K562 (cell line): ENCODE measurements around the gene HIPK2.

Experiments used
- CTCF ChIP-seq, 3 experiments: IDR thresholded peaks in 2 of 3; conservative IDR thresholded peaks in 1 of 3; 2 replicates each; pipeline ENCODE4 v1.5.1; 2011 to 2012; ENCODE audit warnings: low read length in 3 of 3, mild to moderate bottlenecking in 3 of 3, control low read depth in 2 of 3, improper control_type of control experiment in 1 of 3, inconsistent platforms in 1 of 3, low read depth in 1 of 3, mixed read lengths in 1 of 3, moderate library complexity in 1 of 3; ENCODE audit not compliant: insufficient read depth in 2 of 3
- ETV6 ChIP-seq, 3 experiments: fragments of 150-350 bp in 1 of 3; sonication (generic) in 1 of 3; formaldehyde crosslinking in 1 of 3; IDR thresholded peaks; 2 replicates each; pipeline versions ENCODE4 v1.6.1 to v1.8.0; 2014 to 2022; ENCODE audit warnings: borderline replicate concordance in 2 of 3, low read depth in 2 of 3, antibody characterized with exemption in 1 of 3, low read length in 1 of 3, mild to moderate bottlenecking in 1 of 3, missing genetic modification reagents in 1 of 3
- IRF2 ChIP-seq: sonication (generic); formaldehyde crosslinking; IDR thresholded peaks from 2 replicates; pipeline ENCODE4 v1.8.1; 2022; ENCODE audit warnings: mild to moderate bottlenecking, missing genetic modification reagents
- PML ChIP-seq: IDR thresholded peaks from 2 replicates; pipeline ENCODE4 v1.6.1; 2012; ENCODE audit warnings: low read length, inconsistent platforms
- TAF15 ChIP-seq: fragments of 200-400 bp; formaldehyde crosslinking; IDR thresholded peaks from 2 replicates; pipeline ENCODE4 v1.6.1; 2017; ENCODE audit warnings: mild to moderate bottlenecking, low read depth, low read length, moderate library complexity
- TF ChIP-seq, protein P1 (sequence below): sonication (generic); formaldehyde crosslinking; IDR thresholded peaks from 2 replicates; pipeline ENCODE4 v1.8.0; 2022; ENCODE audit warnings: mild to moderate bottlenecking, missing genetic modification reagents

DNA sequence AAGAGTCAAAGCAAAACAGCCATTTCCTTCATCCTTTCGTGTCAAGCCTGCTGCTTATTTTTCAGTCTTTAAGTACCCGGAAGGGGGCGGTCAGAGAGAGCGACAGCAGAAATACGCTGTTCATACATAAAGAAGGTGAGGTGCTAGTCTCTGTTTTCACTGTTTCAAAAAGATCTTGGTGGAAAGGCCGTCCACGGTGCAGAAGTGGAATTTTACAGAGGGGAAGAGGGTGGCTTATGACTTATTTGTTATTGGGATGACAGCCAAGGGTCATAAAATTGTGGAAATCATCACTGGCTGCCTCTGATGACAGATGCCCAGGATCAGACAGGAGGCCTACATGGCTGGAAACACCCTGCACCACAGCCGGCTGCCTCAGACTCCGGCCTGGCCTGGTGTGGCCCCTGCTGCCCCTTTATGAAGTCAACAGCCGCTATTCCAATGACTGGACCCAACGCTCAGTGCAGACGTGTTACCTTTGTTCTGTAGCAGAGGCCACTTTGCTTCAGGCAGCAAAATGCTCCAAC, 57.0 kb downstream of the HIPK2 start:
- TF ChIP-seq, protein P1, sequence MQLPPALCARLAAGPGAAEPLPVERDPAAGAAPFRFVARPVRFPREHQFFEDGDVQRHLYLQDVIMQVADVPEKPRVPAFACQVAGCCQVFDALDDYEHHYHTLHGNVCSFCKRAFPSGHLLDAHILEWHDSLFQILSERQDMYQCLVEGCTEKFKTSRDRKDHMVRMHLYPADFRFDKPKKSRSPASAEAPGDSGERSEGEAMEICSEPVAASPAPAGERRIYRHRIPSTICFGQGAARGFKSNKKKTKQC (CRISPR knock-in tag) = no peak
- TF ChIP-seq TAF15 (no peak), ETV6 (IDR thresholded peaks at IDR 0.05; ENCODE audit: borderline replicate concordance in 1 of 2, low read depth in 2 of 2, low read length in 1 of 2) (no peak), ETV6 (CRISPR knock-in tag; IDR thresholded peaks at IDR 0.05; ENCODE audit: borderline replicate concordance) (no peak), CTCF (IDR thresholded peaks at IDR 0.05 in 2 of 3, conservative IDR thresholded peaks at IDR 0.05 in 1 of 3; ENCODE audit: insufficient read depth in 2 of 3, low read depth in 1 of 3, low read length in 3 of 3) (no peak), PML (no peak), IRF2 (CRISPR knock-in tag) (no peak)
